ENCODE results near the gene ZNF581.

- TF ChIP-seq CTCF (IDR thresholded peaks at IDR 0.05; ENCODE audit: low read length) (no peak), EZH2 (IDR thresholded peaks at IDR 0.05; ENCODE audit: borderline replicate concordance, low read length) (no peak)
Observed at GRCh38 chr19:55613930-55614710, 29.3 kb upstream of the ZNF581 start.
